Left forelimb (tissue), 1 donor: Measurements from ENCODE around the gene GANC.

Experiments used
- DNase-seq: peaks from one replicate; pipeline ENCODE4 v3.0.0-alpha.2; 2018; ENCODE audit warnings: low spot score

GANC gene

GRCh38 chr15:42384597-42384996 lies 111.6 kb downstream of the GANC start:
- no peak for DNase-seq

- DNase-seq: no peak
These were observed 112.4 kb downstream of the GANC start for GRCh38 chr15:42385206-42385979.

- no peak for DNase-seq
These were observed 113.1 kb downstream of the GANC start for GRCh38 chr15:42385980-42386700.

DNA sequence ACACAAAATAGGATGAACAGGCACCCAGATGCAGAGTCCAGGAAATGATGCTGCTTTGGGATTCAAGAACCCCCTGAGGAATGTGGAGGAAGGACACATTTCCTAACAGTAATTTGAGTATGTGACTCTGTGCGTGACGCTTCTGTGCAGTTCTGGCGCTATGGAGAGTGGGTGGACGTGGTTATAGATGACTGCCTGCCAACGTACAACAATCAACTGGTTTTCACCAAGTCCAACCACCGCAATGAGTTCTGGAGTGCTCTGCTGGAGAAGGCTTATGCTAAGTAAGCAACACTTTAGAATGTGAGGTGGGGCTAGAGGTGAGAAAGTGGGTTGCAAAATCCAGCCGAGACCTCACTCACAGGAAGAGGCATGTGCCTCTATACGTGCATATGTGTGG lies 114.6 kb downstream of the GANC start:
- no peak for DNase-seq

DNA sequence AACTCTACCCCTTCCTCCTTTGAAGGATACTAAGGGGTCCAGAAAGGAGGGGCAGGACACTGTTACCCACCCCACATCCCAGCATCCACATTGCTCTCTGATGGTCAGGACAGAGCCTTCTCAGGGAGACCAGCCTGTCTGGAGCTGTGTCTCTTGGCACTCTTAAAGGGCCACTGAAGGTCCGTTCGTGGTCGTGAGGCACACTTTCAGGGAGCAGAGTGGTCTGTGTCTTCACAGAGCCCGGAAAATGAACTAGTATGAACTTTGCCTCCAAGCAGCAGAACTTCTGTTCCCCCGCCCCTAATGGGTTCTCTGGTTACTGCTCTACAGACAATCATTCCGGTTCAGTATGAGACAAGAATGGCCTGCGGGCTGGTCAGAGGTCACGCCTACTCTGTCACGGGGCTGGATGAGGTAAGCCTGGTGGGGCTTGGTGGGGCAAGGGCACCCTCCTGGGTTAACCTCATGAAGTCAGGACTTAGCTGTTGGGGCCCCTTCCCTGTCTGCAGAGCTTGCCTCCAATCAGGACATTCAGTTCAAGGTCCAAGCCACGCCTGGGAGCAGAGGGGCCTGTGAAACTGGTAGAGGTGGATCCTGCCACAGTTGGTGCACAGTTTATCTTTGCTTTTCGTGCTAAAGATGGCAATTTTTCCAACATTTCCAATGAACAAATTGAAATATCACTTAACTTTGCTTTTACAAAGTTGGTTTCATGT lies 119.5 kb downstream of the GANC start:
- DNase-seq: no peak

DNA sequence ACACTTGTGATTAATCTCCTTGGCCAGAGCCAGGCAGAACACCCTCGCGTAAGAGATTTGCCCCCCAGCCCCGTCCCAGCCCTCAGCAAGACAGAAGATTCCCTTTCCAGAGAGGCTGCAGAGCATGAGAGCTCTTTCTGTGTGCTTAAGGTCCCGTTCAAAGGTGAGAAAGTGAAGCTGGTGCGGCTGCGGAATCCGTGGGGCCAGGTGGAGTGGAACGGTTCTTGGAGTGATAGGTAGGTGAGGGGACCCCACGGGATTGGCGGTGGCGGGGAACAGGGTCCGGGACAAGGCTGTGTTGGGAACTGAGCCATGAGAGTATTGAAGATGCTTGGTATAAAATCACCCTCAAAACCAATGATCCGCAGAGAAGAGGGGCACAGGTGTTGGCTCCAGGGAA lies 121.1 kb downstream of the GANC start:
- no peak for DNase-seq

DNA sequence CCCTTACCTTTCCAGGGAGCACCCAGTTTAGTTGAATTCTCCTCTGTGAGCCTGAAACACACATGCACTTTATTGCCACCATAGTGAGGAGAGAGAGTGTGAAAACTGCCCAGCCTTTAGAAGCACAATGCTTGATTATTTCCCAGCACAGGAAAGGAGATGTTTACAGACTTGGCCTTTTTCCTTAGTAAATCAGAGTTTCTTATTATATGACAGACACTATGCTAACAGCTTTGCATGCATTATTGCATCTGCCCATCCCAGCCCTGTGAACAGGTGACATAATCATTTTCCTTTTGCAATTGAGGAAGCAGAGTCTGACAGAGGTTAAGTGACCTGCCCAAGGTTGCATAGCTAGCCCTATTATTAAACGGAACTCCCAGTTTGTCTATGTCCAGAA lies 122.8 kb downstream of the GANC start:
- no peak for DNase-seq

DNA sequence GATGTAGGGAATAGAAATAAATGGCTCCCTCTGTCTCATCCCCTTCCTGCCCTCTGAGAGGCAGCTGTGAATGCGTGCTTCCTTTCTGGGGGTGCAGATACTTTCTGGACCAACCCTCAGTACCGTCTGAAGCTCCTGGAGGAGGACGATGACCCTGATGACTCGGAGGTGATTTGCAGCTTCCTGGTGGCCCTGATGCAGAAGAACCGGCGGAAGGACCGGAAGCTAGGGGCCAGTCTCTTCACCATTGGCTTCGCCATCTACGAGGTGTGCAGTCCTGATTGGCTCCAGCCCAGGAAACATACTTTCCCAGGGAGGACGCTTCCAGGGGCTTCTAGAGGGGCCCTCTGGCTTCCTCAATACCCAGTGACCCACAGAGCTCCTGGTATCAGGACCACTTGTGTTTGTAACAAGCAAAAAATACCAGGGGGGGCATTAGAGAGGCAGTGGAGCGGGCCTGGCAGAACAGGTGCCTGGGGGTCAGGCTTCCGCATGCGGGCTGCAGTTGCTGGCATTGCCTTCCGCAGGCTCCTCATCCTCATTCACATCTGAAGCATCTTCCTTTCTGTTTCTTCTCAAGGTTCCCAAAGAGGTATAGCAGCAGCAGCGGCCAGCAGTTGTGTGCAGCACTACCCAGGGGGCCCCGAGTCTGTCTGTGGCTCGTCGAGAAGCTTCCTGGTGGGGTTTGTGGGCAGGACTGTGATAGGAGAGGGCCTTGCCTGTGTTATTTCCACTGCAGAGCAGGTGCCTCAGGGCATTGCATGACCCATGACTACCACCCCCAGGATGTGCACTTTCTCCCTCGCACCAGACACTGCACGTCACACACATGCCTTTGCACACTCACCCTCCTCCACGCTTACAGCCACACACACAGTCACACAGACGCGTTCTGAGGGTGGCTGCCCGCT lies 128.8 kb downstream of the GANC start:
- DNase-seq: no peak

- DNase-seq: no peak
These were observed 129.6 kb downstream of the GANC start for GRCh38 chr15:42402455-42403205.

GRCh38 chr15:42403389-42403788 lies 130.4 kb downstream of the GANC start:
- no peak for DNase-seq

GRCh38 chr15:42404461-42405235 lies 131.6 kb downstream of the GANC start:
- DNase-seq: no peak

DNA sequence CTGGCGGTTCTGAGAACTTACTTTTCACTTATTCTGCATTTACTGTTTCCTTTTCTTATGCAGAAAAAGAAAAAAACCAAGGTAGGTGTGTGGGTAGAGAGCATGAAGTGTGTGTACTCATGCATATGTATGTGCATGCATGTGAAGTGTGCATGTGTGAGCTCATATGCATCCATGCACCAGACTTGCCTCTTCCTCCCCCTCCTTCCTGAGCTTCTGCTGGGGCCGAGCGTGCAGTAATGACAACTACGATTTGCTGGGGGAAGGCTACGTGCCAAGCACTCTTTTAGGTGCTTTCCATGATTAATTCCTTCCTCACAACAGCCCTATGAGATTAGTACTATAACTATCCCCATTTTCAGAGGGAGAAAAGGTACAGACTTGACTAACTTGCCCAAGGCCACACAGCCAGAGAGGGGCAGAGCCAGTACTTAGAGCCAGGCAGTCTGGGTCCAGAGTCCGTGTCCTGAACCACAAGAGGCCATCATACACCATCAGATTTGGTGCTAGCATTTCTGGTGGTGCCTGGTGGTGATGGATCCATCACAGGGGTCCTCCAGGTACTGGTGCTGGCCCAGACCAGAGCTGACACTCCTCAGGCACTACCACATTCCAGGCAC lies 133.0 kb downstream of the GANC start:
- DNase-seq: no peak
